Measurements from ENCODE around the gene SART1.
"Not testable (repeated sequence)": the region's sequence is repeated elsewhere in the genome, so short reads cannot be mapped to it uniquely, and the experiment has no call there.

Gene SART1

DNA sequence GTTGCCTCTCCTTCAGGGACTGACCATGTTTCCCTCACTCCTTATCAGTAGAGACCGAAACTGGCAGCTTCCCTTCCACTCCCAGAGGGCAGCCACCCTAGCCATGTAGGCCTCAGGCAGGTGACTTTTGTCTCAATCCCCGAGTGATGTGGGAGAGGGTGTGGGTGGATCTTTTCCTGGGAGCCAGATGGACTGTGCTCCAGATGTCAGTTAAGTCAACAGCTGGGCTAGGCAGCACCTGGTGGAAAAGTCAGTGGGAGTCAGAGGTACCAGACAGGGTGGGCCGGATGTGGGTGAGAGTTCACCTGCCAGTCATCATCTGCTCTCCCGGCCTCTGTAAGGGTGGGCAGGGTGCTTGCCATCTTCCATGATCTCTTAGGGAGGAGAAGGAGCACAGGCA is 42.7 kb downstream of the SART1 start:
- no peak overlapping the region for H3K9ac ChIP-seq (ENCODE audit: low read length)
- no peaks in the 10 kb centered on the region for H3K27me3 ChIP-seq (replicated peaks; ENCODE audit: control insufficient read depth, insufficient read depth, low read length)
- no peaks in the 10 kb centered on the region for H3K9me3 ChIP-seq (ENCODE audit: control insufficient read depth, low read length)
- no peak overlapping the region for H3K4me3 ChIP-seq (ENCODE audit: low read length)
- no peak for DNase-seq (ENCODE audit: low read depth)
- H3K4me1 ChIP-seq (ENCODE audit: control insufficient read depth, insufficient read depth, low read length) = peaks cover 14% of the 10 kb centered on the region
- H3K36me3 ChIP-seq (ENCODE audit: control insufficient read depth, insufficient read depth, low read length, severe bottlenecking) = peaks cover 28% of the 10 kb centered on the region

DNA sequence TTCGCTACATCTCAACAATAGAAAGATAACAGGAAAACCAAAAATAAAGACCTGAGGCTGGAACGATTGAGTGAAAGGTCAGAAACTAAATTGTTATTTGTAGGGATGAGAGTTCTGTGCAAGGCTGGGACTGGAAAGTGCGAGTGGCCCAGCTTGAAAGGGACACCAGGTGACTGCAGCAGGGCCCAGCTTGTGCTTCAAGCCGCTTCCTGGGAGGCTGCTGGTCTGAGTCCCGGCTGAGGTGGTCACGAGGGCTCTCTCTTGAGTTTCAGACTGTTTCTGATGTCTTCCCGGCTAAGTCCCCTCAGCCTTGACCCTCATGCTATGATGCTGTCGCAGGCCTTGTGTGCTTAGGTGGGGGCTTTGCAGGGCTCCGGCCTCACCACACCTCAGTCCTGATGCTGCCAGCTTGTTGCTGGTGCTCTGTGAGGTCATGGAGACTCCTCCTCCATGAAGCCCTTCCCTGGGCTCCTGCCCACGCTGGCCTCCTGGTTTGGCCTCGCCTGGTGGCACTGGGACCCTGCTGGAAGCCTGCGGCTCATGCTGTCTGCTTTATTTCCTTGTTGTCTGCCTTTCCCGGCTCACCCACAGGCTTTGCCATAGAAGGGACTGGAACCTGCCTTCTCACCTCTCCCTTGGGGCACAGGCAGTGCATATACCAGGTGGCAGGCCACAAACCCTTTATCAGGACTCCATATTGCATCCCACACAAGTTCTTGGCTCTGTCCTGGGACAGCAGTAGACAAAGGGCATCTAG is 44.8 kb downstream of the SART1 start:
- Histone ChIP-seq H3K36me3 (ENCODE audit: control insufficient read depth, insufficient read depth, low read length, severe bottlenecking) (peaks cover 17% of the 10 kb centered on the region), H3K4me3 (ENCODE audit: low read length) (no peak overlapping the region), H3K9ac (ENCODE audit: low read length) (no peak overlapping the region), H3K27me3 (replicated peaks; ENCODE audit: control insufficient read depth, insufficient read depth, low read length) (no peaks in the 10 kb centered on the region), H3K4me1 (ENCODE audit: control insufficient read depth, insufficient read depth, low read length) (peaks cover 7% of the 10 kb centered on the region), H3K9me3 (ENCODE audit: control insufficient read depth, low read length) (no peaks in the 10 kb centered on the region)
- no peak for DNase-seq (ENCODE audit: low read depth)

DNA sequence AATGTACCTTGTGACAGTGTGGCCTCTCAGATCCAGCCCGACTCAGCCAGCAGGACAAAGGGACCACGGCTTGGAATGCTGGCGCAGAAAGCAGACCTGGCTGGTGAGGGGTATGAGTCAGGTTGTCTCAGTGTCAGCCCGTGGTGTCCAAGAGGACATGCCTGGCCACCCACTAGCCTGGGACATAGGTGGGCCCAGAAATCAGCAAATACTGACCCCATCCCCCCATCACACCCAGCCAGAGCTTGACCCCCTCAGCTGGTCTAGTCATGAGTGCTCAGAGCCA is 45.3 kb downstream of the SART1 start:
- H3K36me3 ChIP-seq (ENCODE audit: control insufficient read depth, insufficient read depth, low read length, severe bottlenecking) = peaks cover 17% of the 10 kb centered on the region
- H3K9me3 ChIP-seq (ENCODE audit: control insufficient read depth, low read length) = no peaks in the 10 kb centered on the region
- no peak for DNase-seq (ENCODE audit: low read depth)
- peaks cover 4% of the 10 kb centered on the region for H3K27me3 ChIP-seq (replicated peaks; ENCODE audit: control insufficient read depth, insufficient read depth, low read length)
- H3K4me3 ChIP-seq (ENCODE audit: low read length) = no peak overlapping the region
- H3K4me1 ChIP-seq (ENCODE audit: control insufficient read depth, insufficient read depth, low read length) = peaks cover 7% of the 10 kb centered on the region
- H3K9ac ChIP-seq (ENCODE audit: low read length) = no peak overlapping the region

DNA sequence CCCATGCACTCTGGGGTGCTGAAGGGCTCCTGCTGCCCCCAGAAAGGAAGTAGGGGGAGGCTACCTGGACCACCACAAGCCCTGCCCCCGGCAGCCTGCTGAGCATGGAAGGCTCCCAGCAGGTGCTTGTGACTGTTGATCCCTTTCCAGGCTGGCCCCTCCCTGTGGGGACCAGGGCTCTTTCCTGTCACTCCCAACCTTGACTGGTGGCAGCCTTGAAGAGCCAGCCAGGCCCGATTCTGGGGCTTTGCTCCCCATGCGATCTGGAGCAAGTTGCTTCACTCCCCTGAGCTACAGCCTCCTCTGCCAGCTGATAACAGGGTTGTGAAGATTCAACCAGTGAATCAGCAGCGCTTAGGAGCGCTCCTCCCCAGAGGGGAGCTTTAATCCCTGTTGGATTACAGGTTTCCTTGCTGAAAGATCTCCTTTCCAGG is 45.7 kb downstream of the SART1 start:
- Histone ChIP-seq H3K9me3 (ENCODE audit: control insufficient read depth, low read length) (no peaks in the 10 kb centered on the region), H3K4me1 (ENCODE audit: control insufficient read depth, insufficient read depth, low read length) (peaks cover 7% of the 10 kb centered on the region), H3K27me3 (replicated peaks; ENCODE audit: control insufficient read depth, insufficient read depth, low read length) (peaks cover 4% of the 10 kb centered on the region), H3K4me3 (ENCODE audit: low read length) (no peak overlapping the region), H3K36me3 (ENCODE audit: control insufficient read depth, insufficient read depth, low read length, severe bottlenecking) (peaks cover 17% of the 10 kb centered on the region), H3K9ac (ENCODE audit: low read length) (no peak overlapping the region)
- no peak for DNase-seq (ENCODE audit: low read depth)

DNA sequence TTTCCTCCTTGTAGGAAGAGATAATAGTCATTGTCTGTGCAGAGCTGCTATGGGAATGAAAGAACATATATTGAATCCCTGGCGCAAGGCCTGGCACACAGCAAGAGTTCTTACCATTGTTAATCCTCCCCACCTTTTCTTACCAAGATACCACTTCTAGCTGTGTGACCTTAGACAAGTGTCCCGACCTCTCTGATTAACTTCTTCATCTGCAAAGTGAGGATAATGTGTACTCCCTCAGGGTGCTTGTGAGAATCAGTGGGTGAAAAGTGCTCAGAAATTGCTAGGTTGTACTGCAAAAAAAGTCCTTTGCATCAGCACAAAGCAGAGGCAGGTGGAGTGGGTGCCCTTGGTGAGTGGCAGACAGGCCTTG is 46.5 kb downstream of the SART1 start:
- peaks cover 17% of the 10 kb centered on the region for H3K36me3 ChIP-seq (ENCODE audit: control insufficient read depth, insufficient read depth, low read length, severe bottlenecking)
- H3K27me3 ChIP-seq (replicated peaks; ENCODE audit: control insufficient read depth, insufficient read depth, low read length) = peaks cover 4% of the 10 kb centered on the region
- H3K4me3 ChIP-seq (ENCODE audit: low read length) = no peak overlapping the region
- DNase-seq (ENCODE audit: low read depth) = no peak
- H3K4me1 ChIP-seq (ENCODE audit: control insufficient read depth, insufficient read depth, low read length) = peaks cover 4% of the 10 kb centered on the region
- no peak overlapping the region for H3K9ac ChIP-seq (ENCODE audit: low read length)
- H3K9me3 ChIP-seq (ENCODE audit: control insufficient read depth, low read length) = no peaks in the 10 kb centered on the region

DNA sequence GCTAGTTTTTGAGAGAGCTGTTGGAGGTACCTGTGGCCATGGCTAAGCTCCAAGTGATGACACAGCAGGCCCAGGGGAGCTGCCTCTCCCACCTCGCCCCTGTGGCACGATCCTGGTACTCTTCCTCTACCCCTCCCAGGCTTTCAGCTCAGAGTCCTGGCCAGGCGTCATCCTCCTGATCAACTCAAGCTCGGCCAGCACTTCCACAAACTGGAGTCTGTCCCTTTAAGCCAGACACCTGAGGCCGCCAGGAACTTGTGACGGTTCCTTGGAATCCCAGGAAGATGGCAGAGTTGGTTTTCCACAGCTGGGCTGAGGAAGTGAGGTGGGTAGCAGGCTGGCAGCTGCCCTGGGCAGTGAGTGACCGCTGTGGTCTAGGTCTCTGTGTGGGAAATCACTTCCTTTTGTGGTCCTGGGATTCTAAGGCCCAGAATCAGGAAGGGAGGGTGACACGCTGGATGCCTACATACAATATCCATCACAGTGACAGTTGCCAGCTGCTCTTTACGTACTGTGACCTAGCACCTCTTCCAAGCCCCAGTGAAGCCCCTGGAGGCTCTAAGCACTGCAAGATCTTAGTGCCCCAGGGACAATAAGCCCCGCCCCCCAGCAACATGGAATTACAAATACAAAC is 47.1 kb downstream of the SART1 start:
- H3K9me3 ChIP-seq (ENCODE audit: control insufficient read depth, low read length) = no peaks in the 10 kb centered on the region
- H3K4me1 ChIP-seq (ENCODE audit: control insufficient read depth, insufficient read depth, low read length) = no peaks in the 10 kb centered on the region
- H3K9ac ChIP-seq (ENCODE audit: low read length) = no peak overlapping the region
- H3K36me3 ChIP-seq (ENCODE audit: control insufficient read depth, insufficient read depth, low read length, severe bottlenecking) = peaks cover 17% of the 10 kb centered on the region
- DNase-seq (ENCODE audit: low read depth) = no peak
- H3K4me3 ChIP-seq (ENCODE audit: low read length) = no peak overlapping the region
- peaks cover 4% of the 10 kb centered on the region for H3K27me3 ChIP-seq (replicated peaks; ENCODE audit: control insufficient read depth, insufficient read depth, low read length)

DNA sequence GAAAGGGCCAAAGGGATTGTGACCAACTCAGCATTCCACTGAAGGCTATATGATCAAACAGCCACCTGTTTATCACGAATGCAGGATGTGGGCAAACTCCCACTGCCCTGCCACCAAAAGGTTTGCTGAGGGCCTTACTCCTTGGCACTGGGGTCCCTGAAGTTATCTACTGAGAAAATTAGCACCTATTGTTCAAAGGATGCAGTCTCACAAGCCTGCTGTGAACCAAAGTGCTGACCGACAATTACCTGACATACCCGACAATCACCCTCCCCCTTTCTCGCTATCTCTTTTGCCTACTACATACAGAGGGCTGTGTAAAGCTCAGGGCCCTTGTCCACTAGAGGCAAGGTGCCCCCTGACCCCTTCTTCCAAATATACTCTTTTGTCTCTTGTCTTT is 48.5 kb downstream of the SART1 start:
- not testable (repeated sequence) for H3K4me3 ChIP-seq (ENCODE audit: low read length); H3K36me3 ChIP-seq (ENCODE audit: control insufficient read depth, insufficient read depth, low read length, severe bottlenecking); DNase-seq (ENCODE audit: low read depth); H3K4me1 ChIP-seq (ENCODE audit: control insufficient read depth, insufficient read depth, low read length); H3K9me3 ChIP-seq (ENCODE audit: control insufficient read depth, low read length); H3K9ac ChIP-seq (ENCODE audit: low read length); H3K27me3 ChIP-seq (replicated peaks; ENCODE audit: control insufficient read depth, insufficient read depth, low read length)

DNA sequence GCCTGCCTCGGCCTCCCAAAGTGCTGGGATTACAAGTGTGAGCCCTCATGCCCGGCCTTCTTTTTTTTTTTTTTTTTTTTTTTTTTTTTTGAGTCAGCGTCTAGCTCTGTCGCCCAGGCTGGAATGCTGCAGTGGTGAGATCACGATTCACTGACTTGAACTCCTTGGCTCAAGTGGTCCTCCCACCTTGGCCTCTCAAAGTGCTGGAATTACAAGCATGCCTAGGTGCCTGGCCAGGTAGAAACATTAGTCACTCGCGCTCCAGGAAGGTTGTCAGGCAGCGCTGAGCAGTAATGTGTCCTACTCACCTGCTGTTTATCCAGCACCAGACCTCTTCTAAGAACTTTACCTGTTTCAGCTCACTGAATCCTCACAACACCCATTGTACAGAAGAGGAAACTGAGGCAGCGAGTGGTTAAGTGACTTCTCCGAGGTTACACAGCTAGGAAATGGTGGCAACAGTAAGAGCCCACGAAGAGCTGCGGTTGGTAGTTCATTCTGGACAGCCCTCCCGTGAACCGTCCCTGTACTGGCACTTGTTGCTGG is 49.8 kb downstream of the SART1 start:
- no peak overlapping the region for H3K4me3 ChIP-seq (ENCODE audit: low read length)
- H3K36me3 ChIP-seq (ENCODE audit: control insufficient read depth, insufficient read depth, low read length, severe bottlenecking) = no peaks in the 10 kb centered on the region
- DNase-seq (ENCODE audit: low read depth) = no peak
- peaks cover 4% of the 10 kb centered on the region for H3K27me3 ChIP-seq (replicated peaks; ENCODE audit: control insufficient read depth, insufficient read depth, low read length)
- no peaks in the 10 kb centered on the region for H3K4me1 ChIP-seq (ENCODE audit: control insufficient read depth, insufficient read depth, low read length)
- H3K9me3 ChIP-seq (ENCODE audit: control insufficient read depth, low read length) = no peaks in the 10 kb centered on the region
- H3K9ac ChIP-seq (ENCODE audit: low read length) = no peak overlapping the region

DNA sequence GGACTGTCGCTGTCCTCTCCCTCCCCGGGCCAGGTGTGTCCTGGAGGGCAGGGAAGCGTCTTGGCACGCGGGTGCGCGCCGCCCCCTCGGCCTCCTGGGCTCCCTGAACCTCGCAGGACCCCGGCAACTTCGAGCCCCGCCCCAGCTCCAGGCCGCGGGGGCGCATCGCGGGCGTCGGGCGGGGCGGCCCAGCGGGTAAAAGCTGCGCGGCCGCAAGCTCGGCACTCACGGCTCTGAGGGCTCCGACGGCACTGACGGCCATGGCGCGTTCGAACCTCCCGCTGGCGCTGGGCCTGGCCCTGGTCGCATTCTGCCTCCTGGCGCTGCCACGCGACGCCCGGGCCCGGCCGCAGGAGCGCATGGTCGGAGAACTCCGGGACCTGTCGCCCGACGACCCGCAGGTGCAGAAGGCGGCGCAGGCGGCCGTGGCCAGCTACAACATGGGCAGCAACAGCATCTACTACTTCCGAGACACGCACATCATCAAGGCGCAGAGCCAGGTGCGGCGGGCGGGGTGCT is 50.3 kb downstream of the SART1 start, which contains the start of gene CST6:
CST6 (plus strand) TSS at position 224 of the 519 bp plus-strand sequence; CDS start at position 261, 37 bp downstream.
- Histone ChIP-seq H3K4me3 (ENCODE audit: low read length) (no peak within 1 kb of the TSS), H3K36me3 (ENCODE audit: control insufficient read depth, insufficient read depth, low read length, severe bottlenecking) (no peaks in the 10 kb centered on the region), H3K4me1 (ENCODE audit: control insufficient read depth, insufficient read depth, low read length) (no peaks in the 10 kb centered on the region), H3K9me3 (ENCODE audit: control insufficient read depth, low read length) (no peaks in the 10 kb centered on the region), H3K27me3 (replicated peaks; ENCODE audit: control insufficient read depth, insufficient read depth, low read length) (peaks cover 4% of the 10 kb centered on the region), H3K9ac (ENCODE audit: low read length) (no peak within 1 kb of the TSS)
- DNase-seq (ENCODE audit: low read depth) = no peak

DNA sequence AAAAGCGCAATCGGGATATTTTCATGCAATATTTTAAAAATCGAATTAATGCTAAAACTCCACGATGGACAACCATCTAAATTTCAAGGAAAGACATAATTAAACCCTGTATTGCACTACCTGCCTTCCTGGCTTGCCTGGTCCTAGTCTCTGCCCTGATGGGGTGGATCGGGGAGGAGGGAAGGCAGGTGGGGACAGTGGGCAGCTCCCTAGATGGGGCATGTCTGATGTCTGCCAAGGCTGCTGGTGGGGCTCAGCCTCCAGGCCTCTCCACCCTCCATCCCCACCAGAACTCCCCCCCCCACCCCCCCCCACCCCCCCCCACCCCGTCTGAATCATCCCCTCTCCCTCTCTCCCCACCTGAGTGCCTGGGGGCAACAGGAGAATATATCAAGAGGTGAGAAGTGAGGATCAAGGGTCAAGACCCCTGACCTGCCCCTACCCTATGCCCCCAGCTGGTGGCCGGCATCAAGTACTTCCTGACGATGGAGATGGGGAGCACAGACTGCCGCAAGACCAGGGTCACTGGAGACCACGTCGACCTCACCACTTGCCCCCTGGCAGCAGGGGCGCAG is 50.9 kb downstream of the SART1 start:
- H3K36me3 ChIP-seq (ENCODE audit: control insufficient read depth, insufficient read depth, low read length, severe bottlenecking) = no peaks in the 10 kb centered on the region
- H3K9me3 ChIP-seq (ENCODE audit: control insufficient read depth, low read length) = no peaks in the 10 kb centered on the region
- no peaks in the 10 kb centered on the region for H3K4me1 ChIP-seq (ENCODE audit: control insufficient read depth, insufficient read depth, low read length)
- H3K4me3 ChIP-seq (ENCODE audit: low read length) = no peak overlapping the region
- no peak overlapping the region for H3K9ac ChIP-seq (ENCODE audit: low read length)
- no peak for DNase-seq (ENCODE audit: low read depth)
- peaks cover 4% of the 10 kb centered on the region for H3K27me3 ChIP-seq (replicated peaks; ENCODE audit: control insufficient read depth, insufficient read depth, low read length)

DNA sequence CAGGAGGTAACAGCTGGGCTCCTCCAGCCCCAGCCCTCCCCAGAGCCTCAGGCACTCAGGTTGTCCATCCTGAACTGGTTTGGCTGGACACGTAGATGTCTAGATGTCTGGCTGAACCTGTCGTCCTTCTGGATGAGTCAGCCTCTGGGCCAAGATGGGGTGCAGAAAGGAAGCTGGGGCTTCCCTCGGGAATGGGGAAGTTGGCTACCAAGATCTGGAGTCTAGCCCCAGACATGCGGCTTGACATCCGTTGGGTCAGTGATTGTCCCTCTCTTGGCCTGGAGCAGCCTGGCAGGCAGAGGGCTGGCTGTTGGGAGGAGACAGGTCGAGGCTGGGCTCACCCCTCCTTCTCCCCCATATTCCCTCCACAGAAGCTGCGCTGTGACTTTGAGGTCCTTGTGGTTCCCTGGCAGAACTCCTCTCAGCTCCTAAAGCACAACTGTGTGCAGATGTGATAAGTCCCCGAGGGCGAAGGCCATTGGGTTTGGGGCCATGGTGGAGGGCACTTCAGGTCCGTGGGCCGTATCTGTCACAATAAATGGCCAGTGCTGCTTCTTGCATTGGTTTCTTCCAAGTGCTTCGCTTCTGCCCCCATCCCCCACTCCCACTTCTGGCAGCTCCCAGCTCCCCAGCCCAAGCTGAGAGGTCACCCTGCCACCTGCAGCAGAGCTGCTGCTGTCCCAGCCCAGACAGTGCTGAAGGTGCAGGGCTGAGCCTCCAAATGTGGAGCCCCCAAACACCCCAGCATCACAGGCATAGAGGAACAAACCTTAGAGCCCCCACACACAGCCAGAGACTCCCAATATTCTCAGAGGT is 51.6 kb downstream of the SART1 start:
- Histone ChIP-seq H3K9ac (ENCODE audit: low read length) (no peak overlapping the region), H3K4me1 (ENCODE audit: control insufficient read depth, insufficient read depth, low read length) (no peaks in the 10 kb centered on the region), H3K27me3 (replicated peaks; ENCODE audit: control insufficient read depth, insufficient read depth, low read length) (peaks cover 4% of the 10 kb centered on the region), H3K36me3 (ENCODE audit: control insufficient read depth, insufficient read depth, low read length, severe bottlenecking) (no peaks in the 10 kb centered on the region), H3K9me3 (ENCODE audit: control insufficient read depth, low read length) (no peaks in the 10 kb centered on the region), H3K4me3 (ENCODE audit: low read length) (no peak overlapping the region)
- no peak for DNase-seq (ENCODE audit: low read depth)
